K562 (cell line): ENCODE data around the gene MOSPD3. TPM values are rescaled to one million over a fixed set of nuclear protein-coding genes. Genes with fewer than 3 reads are reported as not detected.
A peak's percentile ranks its signal among the peaks of the same experiment; 100 is the strongest.

Experiments
- BRD9 ChIP-seq: fragments of 450-650 bp; IDR thresholded peaks from 2 replicates; pipeline ENCODE4 v1.6.1; 2018; ENCODE audit warnings: low read depth; ENCODE audit not compliant: partially characterized antibody
- CREB1 ChIP-seq, 2 experiments: sonication (generic) in 1 of 2; formaldehyde crosslinking in 1 of 2; IDR thresholded peaks; 2 replicates each; pipeline versions ENCODE4 v1.6.1 to v1.8.0; 2012 to 2022; ENCODE audit warnings: inconsistent platforms in 1 of 2, mild to moderate bottlenecking in 1 of 2, missing genetic modification reagents in 1 of 2, moderate library complexity in 1 of 2
- CXXC5 ChIP-seq: fragments of 250-450 bp; sonication (Bioruptor Pico); IDR thresholded peaks from 2 replicates; pipeline ENCODE4 v1.8.0; 2022; ENCODE audit warnings: inconsistent platforms, mild to moderate bottlenecking, moderate library complexity
- ETV6 ChIP-seq, 3 experiments: fragments of 150-350 bp in 1 of 3; sonication (generic) in 1 of 3; formaldehyde crosslinking in 1 of 3; IDR thresholded peaks; 2 replicates each; pipeline versions ENCODE4 v1.6.1 to v1.8.0; 2014 to 2022; ENCODE audit warnings: borderline replicate concordance in 2 of 3, low read depth in 2 of 3, antibody characterized with exemption in 1 of 3, low read length in 1 of 3, mild to moderate bottlenecking in 1 of 3, missing genetic modification reagents in 1 of 3
- HDAC3 ChIP-seq: fragments of 450-650 bp; IDR thresholded peaks from 2 replicates; pipeline ENCODE4 v1.6.1; 2018; ENCODE audit warnings: borderline replicate concordance, mild to moderate bottlenecking, moderate library complexity; ENCODE audit not compliant: partially characterized antibody
- KLF13 ChIP-seq: fragments of 450-650 bp; IDR thresholded peaks from 2 replicates; pipeline ENCODE4 v1.6.1; 2016; ENCODE audit warnings: missing genetic modification characterization, low read depth, mild to moderate bottlenecking, missing compliant biosample characterization, moderate library complexity, borderline replicate concordance
- KLF16 ChIP-seq: IDR thresholded peaks from 2 replicates; pipeline ENCODE4 v1.6.1; 2016; ENCODE audit warnings: antibody characterized with exemption
- MED1 ChIP-seq: sonication (generic); formaldehyde crosslinking; IDR thresholded peaks from 2 replicates; pipeline ENCODE4 v1.8.1; 2023; ENCODE audit warnings: missing genetic modification reagents, borderline replicate concordance
- MYBL2 ChIP-seq, 2 experiments: fragments of 450-650 bp in 1 of 2; sonication (generic) in 1 of 2; formaldehyde crosslinking in 1 of 2; IDR thresholded peaks; 2 replicates each; pipeline versions ENCODE4 v1.6.1 to v1.8.1; 2017 to 2022; ENCODE audit warnings: borderline replicate concordance in 1 of 2, inconsistent platforms in 1 of 2, low read depth in 1 of 2, mild to moderate bottlenecking in 1 of 2, missing genetic modification reagents in 1 of 2, moderate library complexity in 1 of 2
- NCOA6 ChIP-seq: fragments of 450-650 bp; IDR thresholded peaks from 2 replicates; pipeline ENCODE4 v1.6.1; 2017; ENCODE audit warnings: mild to moderate bottlenecking
- OTX1 ChIP-seq: fragments of 450-650 bp; formaldehyde crosslinking; IDR thresholded peaks from 2 replicates; pipeline ENCODE4 v1.4.0; 2022; ENCODE audit warnings: mild to moderate bottlenecking
- POLR2G ChIP-seq: fragments of 200-400 bp; formaldehyde crosslinking; IDR thresholded peaks from 2 replicates; pipeline ENCODE4 v1.6.1; 2017; ENCODE audit warnings: low read depth, mild to moderate bottlenecking, antibody characterized with exemption, low read length, moderate library complexity
- RBBP5 ChIP-seq: fragments of 200-600 bp; sonication (generic); IDR thresholded peaks from 2 replicates; pipeline ENCODE4 v1.6.1; 2012; ENCODE audit warnings: borderline replicate concordance, mild to moderate bottlenecking, low read length, control low read depth, inconsistent platforms; ENCODE audit not compliant: insufficient read depth, poor library complexity, severe bottlenecking
- SMARCE1 ChIP-seq: fragments of 450-650 bp; IDR thresholded peaks from 2 replicates; pipeline ENCODE4 v1.7.1; 2016; ENCODE audit warnings: mild to moderate bottlenecking
- TOE1 ChIP-seq, 2 experiments: fragments of 450-650 bp in 1 of 2; sonication (generic) in 1 of 2; formaldehyde crosslinking in 1 of 2; IDR thresholded peaks; 2 replicates each; pipeline versions ENCODE4 v1.7.1 to v1.8.0; 2016 to 2022; ENCODE audit warnings: borderline replicate concordance in 2 of 2, mild to moderate bottlenecking in 2 of 2, antibody characterized with exemption in 1 of 2, inconsistent platforms in 1 of 2, low read depth in 1 of 2, missing genetic modification reagents in 1 of 2, moderate library complexity in 1 of 2
- ZNF431 ChIP-seq: sonication (generic); formaldehyde crosslinking; IDR thresholded peaks from 2 replicates; pipeline ENCODE4 v1.8.0; 2022; ENCODE audit warnings: mild to moderate bottlenecking, missing genetic modification reagents
- ZNF668 ChIP-seq: fragments of 250-450 bp; sonication (Bioruptor Pico); IDR thresholded peaks from 2 replicates; pipeline ENCODE4 v1.8.0; 2022; ENCODE audit warnings: mild to moderate bottlenecking, inconsistent platforms
- ZNF766 ChIP-seq: fragments of 200-800 bp; sonication (Bioruptor generic); conservative IDR thresholded peaks from 2 replicates; pipeline ENCODE4 v1.6.1; 2016; ENCODE audit warnings: missing genetic modification characterization, missing compliant biosample characterization
- polyA plus RNA-seq, 8 experiments: library from polyadenylated mRNA; depleted of rRNA in 4 of 8; stranded (reverse) in 5 of 8; unstranded in 3 of 8; fragments of >200 nt; fragmentation: Nextera tagmentation in 2 of 8; fragmentation: Illumina TruSeq in 1 of 8; extraction: Ambion mirVana in 2 of 8; extraction: Trizol in 1 of 8; gene quantifications; 2 replicates each; pipeline versions ENCODE4 v1.2.1 to v1.2.3, GENCODE V29; 2011 to 2014; ENCODE audit warnings: inconsistent platforms in 1 of 8, missing spikeins in 1 of 8
- total RNA-seq, 7 experiments: library from RNA; depleted of rRNA in 6 of 7; stranded (reverse); fragments of >200 nt in 6 of 7; fragmentation: Illumina TruSeq in 2 of 7; extraction: Trizol in 2 of 7; gene quantifications; 2 replicates each; pipeline versions ENCODE4 v1.2.1 to v1.2.3, GENCODE V29; 2011 to 2021; ENCODE audit warnings: low replicate concordance in 1 of 7
- TF ChIP-seq, protein P1 (sequence below): sonication (generic); formaldehyde crosslinking; IDR thresholded peaks from 2 replicates; pipeline ENCODE4 v1.8.0; 2023; ENCODE audit warnings: missing genetic modification reagents, mild to moderate bottlenecking, borderline replicate concordance
- TF ChIP-seq, protein P2 (sequence below): conservative IDR thresholded peaks from 2 replicates; pipeline ENCODE4 v1.6.1; 2011; ENCODE audit warnings: low read depth, mild to moderate bottlenecking, low read length; ENCODE audit not compliant: control insufficient read depth

The MOSPD3 gene
- total and polyA plus RNA-seq, 9 of the 15 experiments (the other 6 are each of a cell fraction or from before 2014, with no cell fraction given): 1.4 to 32.1 (median 7.3) TPM

DNA sequence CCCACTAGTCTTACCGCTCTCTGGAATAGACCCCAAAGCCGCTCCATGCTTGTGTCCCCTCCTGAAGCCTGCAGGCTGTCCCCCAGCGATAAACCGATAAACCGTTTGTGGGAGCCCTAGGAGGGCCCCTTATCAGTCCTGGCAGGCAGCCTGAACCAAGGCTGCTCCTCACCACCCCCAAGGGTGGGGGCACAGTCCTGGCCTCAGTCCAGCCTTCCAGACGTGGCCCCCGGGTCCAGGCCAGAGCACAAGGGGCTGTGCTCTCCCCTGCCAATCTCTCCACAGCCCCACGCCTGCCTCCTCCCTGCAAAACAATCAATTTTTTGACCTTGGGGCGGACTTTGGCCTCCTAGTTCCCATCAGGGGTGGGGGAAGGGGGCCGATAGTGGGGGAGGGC lies 29.1 kb downstream of the MOSPD3 start, which contains the start of gene TFR2 (continued):
- TF ChIP-seq, protein P1, sequence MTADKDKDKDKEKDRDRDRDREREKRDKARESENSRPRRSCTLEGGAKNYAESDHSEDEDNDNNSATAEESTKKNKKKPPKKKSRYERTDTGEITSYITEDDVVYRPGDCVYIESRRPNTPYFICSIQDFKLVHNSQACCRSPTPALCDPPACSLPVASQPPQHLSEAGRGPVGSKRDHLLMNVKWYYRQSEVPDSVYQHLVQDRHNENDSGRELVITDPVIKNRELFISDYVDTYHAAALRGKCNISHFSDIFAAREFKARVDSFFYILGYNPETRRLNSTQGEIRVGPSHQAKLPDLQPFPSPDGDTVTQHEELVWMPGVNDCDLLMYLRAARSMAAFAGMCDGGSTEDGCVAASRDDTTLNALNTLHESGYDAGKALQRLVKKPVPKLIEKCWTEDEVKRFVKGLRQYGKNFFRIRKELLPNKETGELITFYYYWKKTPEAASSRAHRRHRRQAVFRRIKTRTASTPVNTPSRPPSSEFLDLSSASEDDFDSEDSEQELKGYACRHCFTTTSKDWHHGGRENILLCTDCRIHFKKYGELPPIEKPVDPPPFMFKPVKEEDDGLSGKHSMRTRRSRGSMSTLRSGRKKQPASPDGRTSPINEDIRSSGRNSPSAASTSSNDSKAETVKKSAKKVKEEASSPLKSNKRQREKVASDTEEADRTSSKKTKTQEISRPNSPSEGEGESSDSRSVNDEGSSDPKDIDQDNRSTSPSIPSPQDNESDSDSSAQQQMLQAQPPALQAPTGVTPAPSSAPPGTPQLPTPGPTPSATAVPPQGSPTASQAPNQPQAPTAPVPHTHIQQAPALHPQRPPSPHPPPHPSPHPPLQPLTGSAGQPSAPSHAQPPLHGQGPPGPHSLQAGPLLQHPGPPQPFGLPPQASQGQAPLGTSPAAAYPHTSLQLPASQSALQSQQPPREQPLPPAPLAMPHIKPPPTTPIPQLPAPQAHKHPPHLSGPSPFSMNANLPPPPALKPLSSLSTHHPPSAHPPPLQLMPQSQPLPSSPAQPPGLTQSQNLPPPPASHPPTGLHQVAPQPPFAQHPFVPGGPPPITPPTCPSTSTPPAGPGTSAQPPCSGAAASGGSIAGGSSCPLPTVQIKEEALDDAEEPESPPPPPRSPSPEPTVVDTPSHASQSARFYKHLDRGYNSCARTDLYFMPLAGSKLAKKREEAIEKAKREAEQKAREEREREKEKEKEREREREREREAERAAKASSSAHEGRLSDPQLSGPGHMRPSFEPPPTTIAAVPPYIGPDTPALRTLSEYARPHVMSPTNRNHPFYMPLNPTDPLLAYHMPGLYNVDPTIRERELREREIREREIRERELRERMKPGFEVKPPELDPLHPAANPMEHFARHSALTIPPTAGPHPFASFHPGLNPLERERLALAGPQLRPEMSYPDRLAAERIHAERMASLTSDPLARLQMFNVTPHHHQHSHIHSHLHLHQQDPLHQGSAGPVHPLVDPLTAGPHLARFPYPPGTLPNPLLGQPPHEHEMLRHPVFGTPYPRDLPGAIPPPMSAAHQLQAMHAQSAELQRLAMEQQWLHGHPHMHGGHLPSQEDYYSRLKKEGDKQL: no peak
- TF ChIP-seq CREB1 (IDR thresholded peaks at IDR 0.05) (peak; percentile 54; the same call in 1 of the 2 replicates), CREB1 (CRISPR knock-in tag; IDR thresholded peaks at IDR 0.05) (no peak), MED1 (CRISPR knock-in tag) (no peak), KLF16 (peak; percentile 97), ZNF431 (CRISPR knock-in tag) (no peak), HDAC3 (no peak), RBBP5 (no peak), SMARCE1 (peak; percentile 96), KLF13 (tag) (peak; percentile 57; the same call in 1 of the 2 replicates), ZNF668 (CRISPR knock-in tag) (no peak), MYBL2 (IDR thresholded peaks at IDR 0.05; ENCODE audit: low read depth) (no peak), MYBL2 (CRISPR knock-in tag; IDR thresholded peaks at IDR 0.05; ENCODE audit: borderline replicate concordance) (no peak), ZNF766 (CRISPR knock-in tag) (peak; percentile 93), POLR2G (peak; percentile 51; the same call in 1 of the 2 replicates), BRD9 (peak; percentile 49), TOE1 (IDR thresholded peaks at IDR 0.05; ENCODE audit: borderline replicate concordance) (peak; percentile 64), TOE1 (CRISPR knock-in tag; IDR thresholded peaks at IDR 0.05; ENCODE audit: borderline replicate concordance, low read depth) (no peak), CXXC5 (CRISPR knock-in tag) (peak; percentile 72), ETV6 (IDR thresholded peaks at IDR 0.05; ENCODE audit: borderline replicate concordance in 1 of 2, low read depth in 2 of 2, low read length in 1 of 2) (peak in 1 of 2 experiments; percentile 60; a peak in 1 of 4 replicates), ETV6 (CRISPR knock-in tag; IDR thresholded peaks at IDR 0.05; ENCODE audit: borderline replicate concordance) (no peak), OTX1 (CRISPR knock-in tag) (0 out of 2 replicates have a peak, but pooled peaks have one; percentile 38), NCOA6 (no peak)
- TF ChIP-seq, protein P2, sequence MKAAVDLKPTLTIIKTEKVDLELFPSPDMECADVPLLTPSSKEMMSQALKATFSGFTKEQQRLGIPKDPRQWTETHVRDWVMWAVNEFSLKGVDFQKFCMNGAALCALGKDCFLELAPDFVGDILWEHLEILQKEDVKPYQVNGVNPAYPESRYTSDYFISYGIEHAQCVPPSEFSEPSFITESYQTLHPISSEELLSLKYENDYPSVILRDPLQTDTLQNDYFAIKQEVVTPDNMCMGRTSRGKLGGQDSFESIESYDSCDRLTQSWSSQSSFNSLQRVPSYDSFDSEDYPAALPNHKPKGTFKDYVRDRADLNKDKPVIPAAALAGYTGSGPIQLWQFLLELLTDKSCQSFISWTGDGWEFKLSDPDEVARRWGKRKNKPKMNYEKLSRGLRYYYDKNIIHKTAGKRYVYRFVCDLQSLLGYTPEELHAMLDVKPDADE: peak; percentile 76; the same call in 1 of the 2 replicates
